Body of pancreas (tissue), 4 donors: ENCODE results near the gene MRE11.

Experiments
- CTCF ChIP-seq, 7 experiments: fragments of 450-650 bp in 4 of 7; fragments of 200-600 bp in 3 of 7; sonication (generic) in 3 of 7; IDR thresholded peaks; one replicate each; pipeline ENCODE4 v1.5.1; 2016 to 2019; ENCODE audit warnings: antibody characterized with exemption in 7 of 7
- POLR2A ChIP-seq, 3 donors: fragments of 450-650 bp; IDR thresholded peaks; one replicate each; pipeline ENCODE4 v1.6.1; 2016; ENCODE audit warnings: antibody characterized with exemption in 3 of 3, mild to moderate bottlenecking in 2 of 3

- TF ChIP-seq CTCF (IDR thresholded peaks at IDR 0.05) (no peak), POLR2A (IDR thresholded peaks at IDR 0.05) (no peak)
These were observed 48.0 kb downstream of the MRE11 start for GRCh38 chr11:94445641-94446040.
